ENCODE results near the gene OVOL1. TPM values are rescaled to one million over a fixed set of nuclear protein-coding genes. Genes with fewer than 3 reads are reported as not detected.

Gene OVOL1
- total RNA-seq, 1 experiment from 2014 or later, result 17.1 TPM

DNA sequence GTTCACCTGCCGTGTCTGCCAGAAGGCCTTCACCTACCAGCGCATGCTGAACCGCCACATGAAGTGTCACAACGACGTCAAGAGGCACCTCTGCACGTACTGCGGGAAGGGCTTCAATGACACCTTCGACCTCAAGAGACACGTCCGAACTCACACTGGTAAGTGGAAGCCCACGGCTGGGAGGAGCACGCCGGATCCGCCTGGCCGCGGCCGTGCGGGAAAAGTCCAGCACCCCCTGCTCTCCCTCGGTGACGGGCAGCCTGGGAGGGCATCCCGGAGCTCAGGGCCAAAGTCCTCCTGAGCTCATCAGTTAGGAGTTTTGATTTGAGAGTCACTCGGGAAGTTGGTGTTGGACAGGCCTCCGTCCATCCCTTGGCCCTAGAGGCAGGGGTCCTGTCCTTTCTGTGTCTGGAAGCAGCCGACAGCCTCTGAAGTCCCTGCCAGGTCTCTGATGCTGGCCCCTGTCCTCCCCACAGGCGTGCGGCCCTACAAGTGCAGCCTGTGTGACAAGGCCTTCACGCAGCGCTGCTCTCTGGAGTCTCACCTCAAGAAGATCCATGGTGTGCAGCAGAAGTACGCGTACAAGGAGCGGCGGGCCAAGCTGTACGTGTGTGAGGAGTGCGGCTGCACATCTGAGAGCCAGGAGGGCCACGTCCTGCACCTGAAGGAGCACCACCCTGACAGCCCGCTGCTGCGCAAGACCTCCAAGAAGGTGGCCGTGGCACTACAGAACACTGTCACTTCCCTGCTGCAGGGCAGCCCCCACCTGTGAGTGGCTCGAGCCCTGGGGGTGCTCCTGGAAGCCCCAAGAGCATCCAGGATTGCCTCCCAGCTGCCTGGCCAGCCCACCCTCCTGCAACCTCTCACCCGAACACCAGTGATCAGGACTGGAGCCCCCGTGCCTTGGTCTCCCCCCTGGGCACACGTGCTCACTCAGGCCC is 8.0 kb downstream of the OVOL1 start:
- no peak for ATAC-seq
- intact Hi-C loops (cut with micrococcal nuclease), result no loop called here
- CTCF ChIA-PET, result no interaction called here

DNA sequence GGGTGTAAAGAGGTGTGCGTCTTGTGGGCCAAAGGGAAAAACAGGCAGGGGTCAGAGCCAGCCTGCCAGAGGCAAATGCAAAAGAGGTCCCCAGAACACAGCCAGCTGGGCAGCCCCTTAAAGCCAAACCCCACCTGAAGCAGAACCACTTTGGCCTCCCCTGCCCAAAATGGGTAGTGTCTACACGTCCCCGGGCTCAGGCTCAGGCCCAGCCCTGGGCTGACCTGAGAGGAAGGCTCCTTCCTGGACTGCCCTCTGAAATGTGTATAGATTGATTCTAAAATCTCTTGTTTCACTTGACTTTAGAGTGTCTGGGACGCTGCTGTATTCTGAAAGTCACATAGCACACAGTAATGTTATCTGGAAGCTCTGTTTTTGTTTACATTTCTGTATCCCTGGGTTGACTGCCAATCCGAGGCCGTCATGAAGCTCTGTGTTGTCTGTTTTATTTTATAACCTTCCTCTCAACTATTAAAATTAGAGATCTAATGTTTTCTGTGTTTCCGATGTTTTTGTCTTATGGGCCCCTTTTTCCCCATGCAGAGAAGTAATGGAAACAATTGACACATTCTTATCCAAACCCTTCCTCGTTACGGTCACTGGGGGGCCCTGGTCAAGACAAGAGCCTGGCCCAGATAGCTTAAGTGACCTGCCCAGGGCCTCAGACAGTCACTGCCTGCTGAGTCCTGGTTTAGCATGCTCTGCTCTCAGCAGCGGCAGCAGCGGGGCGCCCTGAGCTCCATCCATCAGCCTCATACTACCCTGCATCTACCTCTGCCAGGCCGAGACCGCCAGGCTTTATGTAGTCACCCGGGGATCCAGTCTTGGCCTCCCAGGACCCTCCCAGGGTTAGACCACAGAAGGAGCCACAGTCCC is 10.1 kb downstream of the OVOL1 start:
- ChIA-PET POLR2A (ENCODE audit: unreplicated experiment) (no interaction called here), CTCF (no interaction called here)
- ATAC-seq, result no peak
- BruUV-seq (replicated peaks), result no TSS peak
- no peak overlapping the region for H3K27ac ChIP-seq (ENCODE audit: low read length)
- peaks cover 9% of the 10 kb centered on the region for H3K79me2 ChIP-seq (ENCODE audit: low read length)
- H3K36me3 ChIP-seq (ENCODE audit: low read depth, low read length), result peaks cover 10% of the 10 kb centered on the region; the same call in 1 of the 2 replicates
- no peak for TF ChIP-seq EZH2 (IDR thresholded peaks at IDR 0.05; ENCODE audit: low read length, unreplicated experiment)
- TF ChIP-seq, protein P1, sequence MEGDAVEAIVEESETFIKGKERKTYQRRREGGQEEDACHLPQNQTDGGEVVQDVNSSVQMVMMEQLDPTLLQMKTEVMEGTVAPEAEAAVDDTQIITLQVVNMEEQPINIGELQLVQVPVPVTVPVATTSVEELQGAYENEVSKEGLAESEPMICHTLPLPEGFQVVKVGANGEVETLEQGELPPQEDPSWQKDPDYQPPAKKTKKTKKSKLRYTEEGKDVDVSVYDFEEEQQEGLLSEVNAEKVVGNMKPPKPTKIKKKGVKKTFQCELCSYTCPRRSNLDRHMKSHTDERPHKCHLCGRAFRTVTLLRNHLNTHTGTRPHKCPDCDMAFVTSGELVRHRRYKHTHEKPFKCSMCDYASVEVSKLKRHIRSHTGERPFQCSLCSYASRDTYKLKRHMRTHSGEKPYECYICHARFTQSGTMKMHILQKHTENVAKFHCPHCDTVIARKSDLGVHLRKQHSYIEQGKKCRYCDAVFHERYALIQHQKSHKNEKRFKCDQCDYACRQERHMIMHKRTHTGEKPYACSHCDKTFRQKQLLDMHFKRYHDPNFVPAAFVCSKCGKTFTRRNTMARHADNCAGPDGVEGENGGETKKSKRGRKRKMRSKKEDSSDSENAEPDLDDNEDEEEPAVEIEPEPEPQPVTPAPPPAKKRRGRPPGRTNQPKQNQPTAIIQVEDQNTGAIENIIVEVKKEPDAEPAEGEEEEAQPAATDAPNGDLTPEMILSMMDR (conservative IDR thresholded peaks at IDR 0.05; ENCODE audit: low read depth, low read length), result no peak
- TF ChIP-seq EZH2phosphoT487 (IDR thresholded peaks at IDR 0.05; ENCODE audit: borderline replicate concordance, low read length), result no peak
- no peaks in the 10 kb centered on the region for H3K9me3 ChIP-seq (ENCODE audit: low read length)
- no peaks in the 10 kb centered on the region for H3F3A ChIP-seq (ENCODE audit: low read length, unreplicated experiment)
- H3K27me3 ChIP-seq (ENCODE audit: low read length), result no peaks in the 10 kb centered on the region
- intact Hi-C loops (cut with micrococcal nuclease), result no loop called here
- H3K4me1 ChIP-seq (ENCODE audit: insufficient read depth, low read length), result peaks cover 20% of the 10 kb centered on the region
- no peak for DNase-seq
- no peak overlapping the region for H2AFZ ChIP-seq (ENCODE audit: low read length)
- no peaks in the 10 kb centered on the region for H3K9me2 ChIP-seq (replicated peaks; ENCODE audit: low read length)
- no peak overlapping the region for H3K9ac ChIP-seq (ENCODE audit: low read length)
- peaks cover 9% of the 10 kb centered on the region; the same call in 1 of the 2 replicates for H4K20me1 ChIP-seq (ENCODE audit: low read length)
- no peak overlapping the region for H3K4me3 ChIP-seq (ENCODE audit: low read length)
- no peak overlapping the region for H3K4me2 ChIP-seq (ENCODE audit: low read length)

More for the DNA sequence above, 8.0 kb downstream of the OVOL1 start:
- H3K9me2 ChIP-seq (replicated peaks; ENCODE audit: low read length), result no peaks in the 10 kb centered on the region
- no peak for DNase-seq
- H3F3A ChIP-seq (ENCODE audit: low read length, unreplicated experiment), result no peaks in the 10 kb centered on the region
- H3K4me1 ChIP-seq (ENCODE audit: insufficient read depth, low read length), result peaks cover 41% of the 10 kb centered on the region
- peaks cover 10% of the 10 kb centered on the region; the same call in 1 of the 2 replicates for H3K36me3 ChIP-seq (ENCODE audit: low read depth, low read length)
- H3K4me2 ChIP-seq (ENCODE audit: low read length), result no peak overlapping the region
- peaks cover 14% of the 10 kb centered on the region; the same call in 1 of the 2 replicates for H4K20me1 ChIP-seq (ENCODE audit: low read length)
- no peak overlapping the region for H2AFZ ChIP-seq (ENCODE audit: low read length)
- no peak overlapping the region for H3K4me3 ChIP-seq (ENCODE audit: low read length)
- no TSS peak for BruUV-seq (replicated peaks)
- H3K9me3 ChIP-seq (ENCODE audit: low read length), result no peaks in the 10 kb centered on the region
- H3K9ac ChIP-seq (ENCODE audit: low read length), result no peak overlapping the region
- TF ChIP-seq, protein P1 (conservative IDR thresholded peaks at IDR 0.05; ENCODE audit: low read depth, low read length), result no peak
- TF ChIP-seq EZH2phosphoT487 (IDR thresholded peaks at IDR 0.05; ENCODE audit: borderline replicate concordance, low read length), result no peak
- no peak for TF ChIP-seq EZH2 (IDR thresholded peaks at IDR 0.05; ENCODE audit: low read length, unreplicated experiment)
- POLR2A ChIA-PET (ENCODE audit: unreplicated experiment), result interaction anchor here (0.6 kb wide), 1 partner anchor 146 kb away, joined by 11 read pairs; no protein-coding TSS in a partner anchor
- no peaks in the 10 kb centered on the region for H3K27me3 ChIP-seq (ENCODE audit: low read length)
- no peak overlapping the region for H3K27ac ChIP-seq (ENCODE audit: low read length)
- H3K79me2 ChIP-seq (ENCODE audit: low read length), result peaks cover 25% of the 10 kb centered on the region

Measured in PC-3 (cell line).